HepG2 (cell line): ENCODE data around the gene MON1A. TPM values are rescaled to one million over a fixed set of nuclear protein-coding genes. Genes with fewer than 3 reads are reported as not detected.

ENCODE experiments used
- CEBPZ ChIP-seq: IDR thresholded peaks from 2 replicates; pipeline ENCODE4 v1.6.1; 2012; ENCODE audit warnings: low read length, improper control_type of control experiment
- NCOA2 ChIP-seq: sonication (generic); formaldehyde crosslinking; IDR thresholded peaks from 2 replicates; pipeline ENCODE4 v1.8.0; 2022; ENCODE audit warnings: inconsistent platforms
- RAD21 ChIP-seq: fragments of 450-650 bp; formaldehyde crosslinking; IDR thresholded peaks from 2 replicates; pipeline ENCODE4 v1.5.0; 2020; ENCODE audit warnings: mild to moderate bottlenecking
- RFXANK ChIP-seq: IDR thresholded peaks from 2 replicates; pipeline ENCODE4 v1.6.1; 2016
- SCMH1 ChIP-seq: sonication (generic); formaldehyde crosslinking; IDR thresholded peaks from 2 replicates; pipeline ENCODE4 v1.9.0; 2021; ENCODE audit warnings: missing genetic modification reagents, mild to moderate bottlenecking, borderline replicate concordance
- SOX13 ChIP-seq, 3 experiments: fragments of 450-650 bp in 1 of 3; sonication (generic) in 1 of 3; formaldehyde crosslinking in 1 of 3; IDR thresholded peaks in 2 of 3; conservative IDR thresholded peaks in 1 of 3; 2 replicates each; pipeline versions ENCODE4 v1.5.0 to v1.6.1; 2016 to 2020; ENCODE audit warnings: antibody characterized with exemption in 1 of 3, mild to moderate bottlenecking in 1 of 3, missing compliant biosample characterization in 1 of 3, missing genetic modification reagents in 1 of 3, moderate library complexity in 1 of 3
- XRCC5 ChIP-seq: fragments of 200-400 bp; formaldehyde crosslinking; optimal IDR thresholded peaks from 2 replicates; pipeline ENCODE3; 2017; ENCODE audit warnings: mild to moderate bottlenecking, low read length
- ZBTB33 ChIP-seq: sonication (generic); formaldehyde crosslinking; IDR thresholded peaks from 2 replicates; pipeline ENCODE4 v1.4.0; 2020; ENCODE audit warnings: missing genetic modification reagents
- ZFP90 ChIP-seq: sonication (generic); formaldehyde crosslinking; IDR thresholded peaks from 2 replicates; pipeline ENCODE4 v1.8.0; 2022; ENCODE audit warnings: missing genetic modification reagents, mild to moderate bottlenecking, inconsistent platforms, borderline replicate concordance
- ZNF552 ChIP-seq: sonication (generic); formaldehyde crosslinking; IDR thresholded peaks from 2 replicates; pipeline ENCODE4 v1.9.0; 2022; ENCODE audit warnings: missing genetic modification reagents, mild to moderate bottlenecking, borderline replicate concordance
- ZNF646 ChIP-seq: sonication (generic); formaldehyde crosslinking; IDR thresholded peaks from 2 replicates; pipeline ENCODE4 v1.9.0; 2021; ENCODE audit warnings: mild to moderate bottlenecking, missing genetic modification reagents
- ZNF776 ChIP-seq: sonication (generic); formaldehyde crosslinking; IDR thresholded peaks from 2 replicates; pipeline ENCODE4 v1.4.0; 2020; ENCODE audit warnings: mild to moderate bottlenecking, missing genetic modification reagents
- ZSCAN20 ChIP-seq: sonication (generic); formaldehyde crosslinking; IDR thresholded peaks from 2 replicates; pipeline ENCODE4 v1.4.0; 2020; ENCODE audit warnings: missing genetic modification reagents, mild to moderate bottlenecking, borderline replicate concordance
- ZSCAN31 ChIP-seq: sonication (generic); formaldehyde crosslinking; IDR thresholded peaks from 2 replicates; pipeline ENCODE4 v1.5.0; 2020; ENCODE audit warnings: low read depth, mild to moderate bottlenecking, missing genetic modification reagents
- polyA plus RNA-seq, 8 experiments: library from polyadenylated mRNA; depleted of rRNA in 3 of 8; stranded (reverse) in 7 of 8; unstranded in 1 of 8; fragments of >200 nt; fragmentation: Illumina TruSeq in 4 of 8; extraction: Trizol in 4 of 8; gene quantifications; 2 replicates each; pipeline versions ENCODE4 v1.2.1 to v1.2.3, GENCODE V29; 2011 to 2016; ENCODE audit warnings: low read depth in 4 of 8, missing spikeins in 1 of 8, mixed read lengths in 1 of 8; ENCODE audit not compliant: insufficient read depth in 1 of 8
- total RNA-seq, 5 experiments: library from RNA; depleted of rRNA; stranded (reverse); fragments of >200 nt; fragmentation: Illumina TruSeq; extraction: Trizol; gene quantifications; 2 replicates each; pipeline ENCODE4 v1.2.3, GENCODE V29; 2016; ENCODE audit warnings: low read depth in 1 of 5

MON1A gene
- total and polyA plus RNA-seq, 2 of the 13 experiments (the other 11 are each of a cell fraction or from before 2014, with no cell fraction given) = 4.6 to 9.0 TPM

- TF ChIP-seq CEBPZ = no peak
- TF ChIP-seq SCMH1 = no peak
- TF ChIP-seq XRCC5 = peak; percentile 78
- TF ChIP-seq ZFP90 (CRISPR knock-in tag) = peak; percentile 57; the same call in 1 of the 2 replicates
- no peak for TF ChIP-seq RFXANK (CRISPR knock-in tag)
- peak; percentile 68; the same call in 1 of the 2 replicates for TF ChIP-seq ZSCAN20 (CRISPR knock-in tag)
- TF ChIP-seq NCOA2 (CRISPR knock-in tag) = peak; percentile 47
- peak; percentile 45 for TF ChIP-seq ZSCAN31 (CRISPR knock-in tag)
- 0 out of 2 replicates have a peak, but pooled peaks have one; percentile 55 for TF ChIP-seq ZNF552 (CRISPR knock-in tag)
- TF ChIP-seq RAD21 = 0 out of 2 replicates have a peak, but pooled peaks have one; percentile 7
- TF ChIP-seq ZBTB33 = 0 out of 2 replicates have a peak, but pooled peaks have one; percentile 7
- no peak; the same call in 1 of the 2 replicates for TF ChIP-seq SOX13 (IDR thresholded peaks at IDR 0.05)
- TF ChIP-seq SOX13 (CRISPR knock-in tag; conservative IDR thresholded peaks at IDR 0.05 in 1 of 2, IDR thresholded peaks at IDR 0.05 in 1 of 2) = peak in 1 of 2 experiments; percentile 46; a peak in 1 of 4 replicates
- no peak for TF ChIP-seq ZNF646 (CRISPR knock-in tag)
- no peak for TF ChIP-seq ZNF776 (CRISPR knock-in tag)
Measured at GRCh38 chr3:49929291-49930167, at the start of gene MON1A (continued).
